H9 (cell line): Measurements from ENCODE around the gene NCAM2. TPM values are rescaled to one million over a fixed set of nuclear protein-coding genes. Genes with fewer than 3 reads are reported as not detected.
A peak's percentile ranks its signal among the peaks of the same experiment; 100 is the strongest.

Source experiments
- DNase-seq: peaks from one replicate; pipeline ENCODE4 v3.0.0-alpha.2; 2017
- H2AFZ ChIP-seq: one replicate; pipeline ENCODE4 v1.6.1; 2013; ENCODE audit warnings: mild to moderate bottlenecking, low read length, control low read depth, moderate library complexity
- H2AK5ac ChIP-seq: 2 replicates; pipeline ENCODE4 v1.6.1; 2013; ENCODE audit warnings: low read length, control low read depth, mixed read lengths; ENCODE audit not compliant: insufficient read length
- H2BK120ac ChIP-seq: one replicate; pipeline ENCODE4 v1.6.1; 2013; ENCODE audit warnings: low read depth, mild to moderate bottlenecking, low read length, control low read depth, inconsistent platforms; ENCODE audit not compliant: poor library complexity, severe bottlenecking
- H2BK12ac ChIP-seq: 2 replicates; pipeline ENCODE4 v1.6.1; 2013; ENCODE audit warnings: low read length, control low read depth, mixed read lengths, low read depth; ENCODE audit not compliant: insufficient read length
- H2BK15ac ChIP-seq: 2 replicates; pipeline ENCODE4 v1.6.1; 2013; ENCODE audit warnings: low read depth, low read length, control low read depth
- H2BK20ac ChIP-seq: one replicate; pipeline ENCODE4 v1.6.1; 2013; ENCODE audit warnings: low read depth, mild to moderate bottlenecking, low read length, control low read depth, inconsistent platforms; ENCODE audit not compliant: poor library complexity, severe bottlenecking
- H2BK5ac ChIP-seq: 2 replicates; pipeline ENCODE4 v1.6.1; 2013; ENCODE audit warnings: low read length, control low read depth, mixed read lengths; ENCODE audit not compliant: insufficient read length
- H3K14ac ChIP-seq: 2 replicates; pipeline ENCODE4 v1.6.1; 2013; ENCODE audit warnings: low read length, control low read depth; ENCODE audit not compliant: insufficient read depth
- H3K18ac ChIP-seq: 2 replicates; pipeline ENCODE4 v1.6.1; 2013; ENCODE audit warnings: low read depth, mild to moderate bottlenecking, mixed read lengths, low read length, control low read depth; ENCODE audit not compliant: insufficient read length
- H3K23ac ChIP-seq: 2 replicates; pipeline ENCODE4 v1.6.1; 2013; ENCODE audit warnings: low read length, control low read depth, mixed read lengths, low read depth; ENCODE audit not compliant: insufficient read length
- H3K23me2 ChIP-seq: 2 replicates; pipeline ENCODE4 v1.6.1; 2013; ENCODE audit warnings: low read depth, mild to moderate bottlenecking, mixed read lengths, low read length, control low read depth; ENCODE audit not compliant: insufficient read length, poor library complexity, severe bottlenecking
- H3K27ac ChIP-seq: 2 replicates; pipeline ENCODE4 v1.5.1; 2013; ENCODE audit warnings: low read length, control low read depth, mixed read lengths, low read depth; ENCODE audit not compliant: insufficient read length
- H3K27me3 ChIP-seq: 2 replicates; pipeline ENCODE4 v1.6.1; 2013; ENCODE audit warnings: low read length, control low read depth, inconsistent platforms; ENCODE audit not compliant: insufficient read depth
- H3K4ac ChIP-seq: 2 replicates; pipeline ENCODE4 v1.6.1; 2013; ENCODE audit warnings: low read depth, mild to moderate bottlenecking, control low read depth, inconsistent platforms, low read length, moderate library complexity
- H3K4me1 ChIP-seq: 2 replicates; pipeline ENCODE4 v1.6.1; 2013; ENCODE audit warnings: low read length, control low read depth, inconsistent platforms; ENCODE audit not compliant: insufficient read depth
- H3K4me2 ChIP-seq: 2 replicates; pipeline ENCODE4 v1.6.1; 2013; ENCODE audit warnings: low read length, control low read depth, mixed read lengths; ENCODE audit not compliant: insufficient read length, insufficient read depth
- H3K56ac ChIP-seq: 2 replicates; pipeline ENCODE4 v1.6.1; 2013; ENCODE audit warnings: low read depth, mild to moderate bottlenecking, mixed read lengths, low read length, control low read depth; ENCODE audit not compliant: insufficient read length
- H3K79me1 ChIP-seq: 2 replicates; pipeline ENCODE4 v1.6.1; 2013; ENCODE audit warnings: low read depth, mild to moderate bottlenecking, moderate library complexity, low read length, control low read depth, inconsistent platforms; ENCODE audit not compliant: insufficient read depth, poor library complexity, severe bottlenecking
- H3K79me2 ChIP-seq: 2 replicates; pipeline ENCODE4 v1.6.1; 2013; ENCODE audit warnings: low read length, control low read depth, inconsistent platforms; ENCODE audit not compliant: insufficient read depth
- H3K9ac ChIP-seq: 2 replicates; pipeline ENCODE4 v1.6.1; 2013; ENCODE audit warnings: low read length, control low read depth, mixed read lengths; ENCODE audit not compliant: insufficient read length; ENCODE audit errors: extremely low read depth
- H3K9me3 ChIP-seq: one replicate; pipeline ENCODE4 v1.6.1; 2013; ENCODE audit warnings: low read depth, low read length, inconsistent platforms; ENCODE audit not compliant: control insufficient read depth
- H3T11ph ChIP-seq: one replicate; pipeline ENCODE4 v1.6.1; 2013; ENCODE audit warnings: mild to moderate bottlenecking, low read length, control low read depth, inconsistent platforms
- H4K20me1 ChIP-seq: one replicate; pipeline ENCODE4 v1.6.1; 2013; ENCODE audit not compliant: control insufficient read depth, insufficient read length, insufficient read depth
- H4K5ac ChIP-seq: 2 replicates; pipeline ENCODE4 v1.6.1; 2013; ENCODE audit warnings: low read depth, mild to moderate bottlenecking, mixed read lengths, low read length, control low read depth; ENCODE audit not compliant: insufficient read length
- H4K8ac ChIP-seq: replicated peaks from 2 replicates; pipeline ENCODE4 v1.6.1; 2013; ENCODE audit warnings: low read length, control low read depth, mixed read lengths, low read depth; ENCODE audit not compliant: insufficient read length
- H4K91ac ChIP-seq: 2 replicates; pipeline ENCODE4 v1.6.1; 2013; ENCODE audit warnings: low read depth, mild to moderate bottlenecking, moderate library complexity, mixed read lengths, low read length, control low read depth; ENCODE audit not compliant: insufficient read length
- H3K27ac Mint-ChIP-seq, 3 experiments: 2 replicates in 2 of 3; 3 replicates in 1 of 3; pipeline ENCODE4 v1.8.0; 2020 to 2021; ENCODE audit warnings: mixed read lengths in 3 of 3, mild to moderate bottlenecking in 1 of 3, moderate library complexity in 1 of 3
- H3K27me3 Mint-ChIP-seq: 2 replicates; pipeline ENCODE4 v1.8.0; 2021; ENCODE audit warnings: low read depth, mild to moderate bottlenecking, moderate library complexity, mixed read lengths
- H3K36me3 Mint-ChIP-seq, 3 experiments: 2 replicates in 2 of 3; 3 replicates in 1 of 3; pipeline ENCODE4 v1.8.0; 2020 to 2021; ENCODE audit warnings: low read depth in 3 of 3, mixed read lengths in 3 of 3; ENCODE audit not compliant: insufficient read depth in 1 of 3
- H3K4me1 Mint-ChIP-seq, 2 experiments: 2 replicates each; pipeline ENCODE4 v1.8.0; 2020; ENCODE audit warnings: mixed read lengths in 2 of 2
- H3K4me3 Mint-ChIP-seq, 2 experiments: 2 replicates in 1 of 2; 3 replicates in 1 of 2; pipeline ENCODE4 v1.8.0; 2020 to 2021; ENCODE audit warnings: mild to moderate bottlenecking in 2 of 2, mixed read lengths in 2 of 2, moderate library complexity in 1 of 2
- H3K9me3 Mint-ChIP-seq, 2 experiments: 2 replicates in 1 of 2; 3 replicates in 1 of 2; pipeline ENCODE4 v1.8.0; 2020; ENCODE audit warnings: mild to moderate bottlenecking in 2 of 2, mixed read lengths in 2 of 2, moderate library complexity in 1 of 2
- CTCF ChIP-seq: fragments of 200-600 bp; sonication (generic); conservative IDR thresholded peaks from 3 replicates; pipeline ENCODE4 v1.8.0; 2021; ENCODE audit warnings: antibody characterized with exemption, mild to moderate bottlenecking
- WGBS: extraction: QIAGEN DNeasy Blood & Tissue Kit; methylation state at CpG from one replicate; pipeline ENCODE4 v1.1.7; 2013; ENCODE audit warnings: missing lambda C conversion rate, low lambda C conversion rate, mixed read lengths; ENCODE audit not compliant: insufficient read length; ENCODE audit errors: extremely low coverage; 5-methylcytosine and 5-hydroxymethylcytosine counted together
- total RNA-seq: library from RNA; stranded (reverse); gene quantifications from 2 replicates; pipeline ENCODE4 v1.2.1, GENCODE V29; 2021

Gene NCAM2
- total RNA-seq, 1 experiment from 2014 or later = 2.2 TPM

- Histone ChIP-seq H3K4me2 (peak overlapping the region; percentile 71), H3K56ac (no peak overlapping the region), H4K91ac (no peak overlapping the region), H4K20me1 (no peaks in the 10 kb centered on the region), H4K8ac (no peak overlapping the region), H3K79me1 (no peaks in the 10 kb centered on the region), H2AFZ (peak overlapping the region; percentile 7), H3K27ac (no peak overlapping the region), H2BK12ac (no peak overlapping the region), H3K23ac (no peak overlapping the region), H2BK5ac (no peak overlapping the region), H2AK5ac (no peak overlapping the region), H3T11ph (no peak overlapping the region), H2BK15ac (no peak overlapping the region), H2BK20ac (no peak overlapping the region), H3K23me2 (peaks cover 14% of the 10 kb centered on the region), H3K27me3 (peaks cover 6% of the 10 kb centered on the region; the same call in 1 of the 2 replicates), H2BK120ac (no peak overlapping the region), H3K14ac (no peak overlapping the region), H3K4me1 (0 out of 2 replicates have a peak, but pooled peaks cover 2% of the 10 kb centered on the region), H3K4ac (no peak overlapping the region), H4K5ac (no peak overlapping the region), H3K9ac (no peak overlapping the region), H3K9me3 (no peaks in the 10 kb centered on the region), H3K18ac (no peak overlapping the region), H3K79me2 (no peaks in the 10 kb centered on the region)
- no peak for TF ChIP-seq CTCF
- peak; percentile 31 for DNase-seq
- H3K9me3 Mint-ChIP-seq = no peaks in the 10 kb centered on the region
- peaks cover 29% of the 10 kb centered on the region for H3K27me3 Mint-ChIP-seq
- no peak overlapping the region for H3K27ac Mint-ChIP-seq
- no CpG with 5 or more reads among the region's 27 CpGs for WGBS
- no peaks in the 10 kb centered on the region; a peak in 1 of 7 replicates for H3K36me3 Mint-ChIP-seq
- H3K4me3 Mint-ChIP-seq = peak overlapping the region; percentile 53 to 77
- peaks cover 9 to 13% of the 10 kb centered on the region in 2 experiments for H3K4me1 Mint-ChIP-seq
Observed at GRCh38 chr21:20996421-20997310, 1.5 kb upstream of the NCAM2 start.
